Activated CD8-positive, alpha-beta memory T cell treated with anti-CD3 and anti-CD28 coated beads, Interleukin-2, amount 50 U/mL, for 1 hour (primary cell): ENCODE data around the gene DBX2.
"Not testable (repeated sequence)": the region's sequence is repeated elsewhere in the genome, so short reads cannot be mapped to it uniquely, and the experiment has no call there.

ENCODE experiments used
- DNase-seq: peaks from one replicate; pipeline ENCODE4 v3.0.0-alpha.2; 2020; ENCODE audit errors: extremely low read depth

Gene DBX2

GRCh38 chr12:45050751-45051571 is at the start of gene DBX2:
Gene DBX2 (minus strand): TSS chr12:45051099. CDS start chr12:45050927, 172 bp downstream.
- DNase-seq = no peak

GRCh38 chr12:45098766-45099165 is 47.9 kb upstream of the DBX2 start:
- DNase-seq = no peak

- not testable (repeated sequence) for DNase-seq
Observed at GRCh38 chr12:45095417-45095816, 44.5 kb upstream of the DBX2 start.

GRCh38 chr12:45093051-45093450 is 42.2 kb upstream of the DBX2 start:
- no peak for DNase-seq

- DNase-seq = no peak
Observed at GRCh38 chr12:45089411-45090075, 38.6 kb upstream of the DBX2 start.

- no peak for DNase-seq
Observed at GRCh38 chr12:45088608-45089007, 37.7 kb upstream of the DBX2 start.

GRCh38 chr12:45084248-45084647 is 33.3 kb upstream of the DBX2 start:
- DNase-seq = not testable (repeated sequence)

- no peak for DNase-seq
Observed at GRCh38 chr12:45077251-45077650, 26.4 kb upstream of the DBX2 start.

- DNase-seq = no peak
Observed at GRCh38 chr12:45076417-45077026, 25.6 kb upstream of the DBX2 start.

- no peak for DNase-seq
Observed at GRCh38 chr12:45075587-45076282, 24.8 kb upstream of the DBX2 start.

- no peak for DNase-seq
Observed at GRCh38 chr12:45065125-45065626, 14.3 kb upstream of the DBX2 start.

GRCh38 chr12:45060976-45061375 is 10.1 kb upstream of the DBX2 start:
- DNase-seq = no peak

- no peak for DNase-seq
Observed at GRCh38 chr12:45051572-45052125, 750 bp upstream of the DBX2 start.

- no peak for DNase-seq
Observed at GRCh38 chr12:45049912-45050750, 768 bp downstream of the DBX2 start.

- DNase-seq = no peak
Observed at GRCh38 chr12:45042599-45042998, 8.3 kb downstream of the DBX2 start.

- DNase-seq = no peak
Observed at GRCh38 chr12:45040977-45041376, 9.9 kb downstream of the DBX2 start.

GRCh38 chr12:45039757-45040156 is 11.1 kb downstream of the DBX2 start:
- no peak for DNase-seq

- no peak for DNase-seq
Observed at GRCh38 chr12:45034861-45035265, 16.0 kb downstream of the DBX2 start.

- DNase-seq = no peak
Observed at GRCh38 chr12:45017916-45018315, 33.0 kb downstream of the DBX2 start.

- DNase-seq = no peak
Observed at GRCh38 chr12:45014396-45014795, 36.5 kb downstream of the DBX2 start.

GRCh38 chr12:45012749-45013148 is 38.1 kb downstream of the DBX2 start:
- DNase-seq = no peak
